HG03025 (cell line): Measurements from ENCODE around the gene HECTD4.
"Not testable (repeated sequence)": the region's sequence is repeated elsewhere in the genome, so short reads cannot be mapped to it uniquely, and the experiment has no call there.

Experiments
- ATAC-seq: cut with Tn5 transposase; IDR thresholded peaks from one replicate; pipeline ENCODE4 v1.9.1; 2021; ENCODE audit warnings: mild to moderate bottlenecking, moderate library complexity; ENCODE audit not compliant: unreplicated experiment, low FRiP score

HECTD4 gene

GRCh38 chr12:112165624-112166023 lies 216.6 kb downstream of the HECTD4 start:
- no peak for ATAC-seq

- ATAC-seq = no peak
These were observed 218.1 kb downstream of the HECTD4 start for GRCh38 chr12:112164011-112164660.

- ATAC-seq = no peak
These were observed 218.7 kb downstream of the HECTD4 start for GRCh38 chr12:112163471-112163991.

GRCh38 chr12:112163056-112163455 lies 219.2 kb downstream of the HECTD4 start:
- ATAC-seq = no peak

- no peak for ATAC-seq
These were observed 219.9 kb downstream of the HECTD4 start for GRCh38 chr12:112162241-112162790.

GRCh38 chr12:112161711-112162110 lies 220.5 kb downstream of the HECTD4 start:
- no peak for ATAC-seq

- no peak for ATAC-seq
These were observed 221.6 kb downstream of the HECTD4 start for GRCh38 chr12:112160611-112161010.

GRCh38 chr12:112159146-112159541 lies 223.1 kb downstream of the HECTD4 start:
- ATAC-seq = no peak

GRCh38 chr12:112158461-112159145 lies 223.6 kb downstream of the HECTD4 start:
- not testable (repeated sequence) for ATAC-seq

- no peak for ATAC-seq
These were observed 228.4 kb downstream of the HECTD4 start for GRCh38 chr12:112153893-112154219.

- no peak for ATAC-seq
These were observed 228.9 kb downstream of the HECTD4 start for GRCh38 chr12:112153181-112153892.

GRCh38 chr12:112151766-112152541 lies 230.3 kb downstream of the HECTD4 start:
- ATAC-seq = no peak

- ATAC-seq = no peak
These were observed 232.6 kb downstream of the HECTD4 start for GRCh38 chr12:112149596-112149995.

GRCh38 chr12:112148031-112148513 lies 234.2 kb downstream of the HECTD4 start:
- no peak for ATAC-seq

GRCh38 chr12:112146123-112146522 lies 236.1 kb downstream of the HECTD4 start:
- no peak for ATAC-seq

- ATAC-seq = no peak
These were observed 241.5 kb downstream of the HECTD4 start for GRCh38 chr12:112140728-112141127.

GRCh38 chr12:112134731-112135130 lies 247.5 kb downstream of the HECTD4 start:
- no peak for ATAC-seq

- no peak for ATAC-seq
These were observed 248.8 kb downstream of the HECTD4 start for GRCh38 chr12:112133418-112133817.

- ATAC-seq = no peak
These were observed 250.5 kb downstream of the HECTD4 start for GRCh38 chr12:112131686-112132085.

- ATAC-seq = no peak
These were observed 251.7 kb downstream of the HECTD4 start for GRCh38 chr12:112130441-112130998.
